Fibroblast of lung (primary cell): Measurements from ENCODE around the gene RAB30. TPM values are rescaled to one million over a fixed set of nuclear protein-coding genes. Genes with fewer than 3 reads are reported as not detected.

Source experiments
- DNase-seq, 2 donors: peaks; one replicate each; pipeline versions ENCODE4 v3.0.0 to v3.0.0-alpha.2; 2010; ENCODE audit warnings: low read depth in 2 of 2
- H2AFZ ChIP-seq: 2 replicates; pipeline ENCODE4 v1.5.1; 2012; ENCODE audit warnings: low read length, control low read depth, inconsistent platforms
- H3K27ac ChIP-seq: 2 replicates; pipeline ENCODE4 v1.5.1; 2011; ENCODE audit warnings: low read length, control low read depth; ENCODE audit not compliant: insufficient read depth
- H3K27me3 ChIP-seq: 2 replicates; pipeline ENCODE4 v1.5.1; 2011; ENCODE audit warnings: mild to moderate bottlenecking, low read length; ENCODE audit not compliant: control insufficient read depth, insufficient read depth
- H3K36me3 ChIP-seq: 2 replicates; pipeline ENCODE4 v1.5.1; 2011; ENCODE audit warnings: low read length; ENCODE audit not compliant: control insufficient read depth, insufficient read depth
- H3K4me1 ChIP-seq: 2 replicates; pipeline ENCODE4 v1.5.1; 2011; ENCODE audit warnings: low read length; ENCODE audit not compliant: control insufficient read depth, insufficient read depth; ENCODE audit errors: extremely low read depth
- H3K4me2 ChIP-seq: 2 replicates; pipeline ENCODE4 v1.5.1; 2011; ENCODE audit warnings: low read length, control low read depth; ENCODE audit not compliant: insufficient read depth; ENCODE audit errors: extremely low read depth
- H3K4me3 ChIP-seq, 4 experiments: fragments of 200-600 bp in 1 of 4; sonication (generic) in 1 of 4; replicated peaks in 1 of 4; 2 replicates each; pipeline ENCODE4 v1.5.1; 2011 to 2016; ENCODE audit warnings: low read length in 4 of 4, low read depth in 3 of 4, mild to moderate bottlenecking in 3 of 4, control low read depth in 2 of 4, inconsistent platforms in 1 of 4, mixed read lengths in 1 of 4; ENCODE audit not compliant: insufficient read depth in 1 of 4; ENCODE audit errors: control extremely low read depth in 1 of 4
- H3K79me2 ChIP-seq: 2 replicates; pipeline ENCODE4 v1.5.1; 2012; ENCODE audit warnings: mild to moderate bottlenecking, low read length, inconsistent platforms; ENCODE audit not compliant: control insufficient read depth, insufficient read depth
- H3K9ac ChIP-seq: 2 replicates; pipeline ENCODE4 v1.5.1; 2011; ENCODE audit warnings: mild to moderate bottlenecking, low read length, control low read depth; ENCODE audit not compliant: insufficient read depth
- H3K9me3 ChIP-seq: 2 replicates; pipeline ENCODE4 v1.5.1; 2012; ENCODE audit warnings: low read depth, low read length; ENCODE audit not compliant: control insufficient read depth, insufficient read depth
- H4K20me1 ChIP-seq: 2 replicates; pipeline ENCODE4 v1.5.1; 2011; ENCODE audit warnings: low read length; ENCODE audit not compliant: control insufficient read depth, insufficient read depth; ENCODE audit errors: extremely low read depth
- CTCF ChIP-seq, 2 donors: IDR thresholded peaks in 1 of 2; conservative IDR thresholded peaks in 1 of 2; 1 replicate in 1 of 2; 2 replicates in 1 of 2; pipeline ENCODE4 v1.5.1; 2011 to 2012; ENCODE audit warnings: low read length in 2 of 2, control low read depth in 1 of 2, inconsistent platforms in 1 of 2, low read depth in 1 of 2, mild to moderate bottlenecking in 1 of 2
- EZH2 ChIP-seq: IDR thresholded peaks from 2 replicates; pipeline ENCODE4 v1.5.1; 2012; ENCODE audit warnings: low read length, control low read depth, mild to moderate bottlenecking; ENCODE audit errors: missing control alignments
- polyA plus RNA-seq, 2 donors: library from polyadenylated mRNA; depleted of rRNA in 1 of 2; stranded (reverse) in 1 of 2; unstranded in 1 of 2; fragments of >200 nt; gene quantifications; 2 replicates each; pipeline ENCODE4 v1.2.1, GENCODE V29; 2011 to 2012; ENCODE audit warnings: missing spikeins in 1 of 2
- total RNA-seq: library from RNA; depleted of rRNA; stranded (reverse); fragments of >200 nt; gene quantifications from 2 replicates; pipeline ENCODE4 v1.2.1, GENCODE V29; 2014

RAB30 gene
- total and polyA plus RNA-seq, 2 donors (not counting 1 experiment from before 2014, with no cell fraction given): 33.9 to 45.2 TPM

- Histone ChIP-seq H4K20me1 (no peaks in the 10 kb centered on the region), H3K9ac (no peak overlapping the region), H2AFZ (no peak overlapping the region), H3K4me3 (no peak overlapping the region), H3K4me2 (no peak overlapping the region), H3K4me1 (peaks cover 7% of the 10 kb centered on the region), H3K36me3 (no peaks in the 10 kb centered on the region), H3K27me3 (no peaks in the 10 kb centered on the region), H3K79me2 (no peaks in the 10 kb centered on the region), H3K27ac (peak overlapping the region; percentile 7), H3K9me3 (no peaks in the 10 kb centered on the region)
- peak; percentile 77 to 89 for DNase-seq
- TF ChIP-seq EZH2: no peak
Observed at GRCh38 chr11:82978422-82979099, 93.1 kb downstream of the RAB30 start.

- Histone ChIP-seq H3K27ac (no peak overlapping the region), H3K79me2 (no peaks in the 10 kb centered on the region), H2AFZ (no peak overlapping the region), H3K36me3 (no peaks in the 10 kb centered on the region), H3K4me2 (no peak overlapping the region), H3K4me3 (no peak overlapping the region), H3K27me3 (no peaks in the 10 kb centered on the region), H3K4me1 (peaks cover 5% of the 10 kb centered on the region), H3K9ac (no peak overlapping the region), H3K9me3 (no peaks in the 10 kb centered on the region), H4K20me1 (no peaks in the 10 kb centered on the region)
- DNase-seq: no peak
- TF ChIP-seq EZH2 (no peak), CTCF (conservative IDR thresholded peaks at IDR 0.05 in 1 of 2, IDR thresholded peaks at IDR 0.05 in 1 of 2; ENCODE audit: low read depth in 1 of 2, low read length in 2 of 2) (no peak)
Observed at GRCh38 chr11:82976786-82977185, 94.9 kb downstream of the RAB30 start.

GRCh38 chr11:82975882-82976281 lies 95.8 kb downstream of the RAB30 start:
- Histone ChIP-seq H3K27ac (no peak overlapping the region), H3K4me2 (no peak overlapping the region), H3K36me3 (no peaks in the 10 kb centered on the region), H3K9ac (no peak overlapping the region), H3K9me3 (no peaks in the 10 kb centered on the region), H3K4me1 (peaks cover 5% of the 10 kb centered on the region), H3K79me2 (no peaks in the 10 kb centered on the region), H4K20me1 (no peaks in the 10 kb centered on the region), H3K4me3 (no peak overlapping the region), H3K27me3 (no peaks in the 10 kb centered on the region), H2AFZ (no peak overlapping the region)
- no peak for DNase-seq
- TF ChIP-seq CTCF (conservative IDR thresholded peaks at IDR 0.05 in 1 of 2, IDR thresholded peaks at IDR 0.05 in 1 of 2; ENCODE audit: low read depth in 1 of 2, low read length in 2 of 2): no peak
